A673 (cell line): ENCODE results near the gene RAB14. TPM values are rescaled to one million over a fixed set of nuclear protein-coding genes. Genes with fewer than 3 reads are reported as not detected.

Source experiments
- BruUV-seq: library from RNA; stranded (reverse); fragments of 400-500 nt; replicated peaks from 2 replicates; lab custom pipeline; 2021; lab: Mats Ljungman, UMichigan
- CTCF ChIA-PET: fragments of 300-600 bp; sonication (Branson Sonifier 250); formaldehyde crosslinking; loops from one replicate; lab custom pipeline; 2022; ENCODE audit warnings: antibody characterized with exemption; lab: Charles Lee
- POLR2A ChIA-PET: fragments of 300-600 bp; sonication (Branson Sonifier 250); formaldehyde crosslinking; loops from one replicate; lab custom pipeline; 2022; ENCODE audit warnings: antibody characterized with exemption; ENCODE audit not compliant: low non-redundant PET; lab: Charles Lee
- DNase-seq: peaks from one replicate; pipeline ENCODE4 v3.0.0-alpha.2; 2015; ENCODE audit warnings: low spot score
- H3K27ac ChIP-seq: fragments of 200-600 bp; sonication (generic); 2 replicates; pipeline ENCODE4 v1.5.1; 2016; ENCODE audit warnings: mixed run types, low read depth, mild to moderate bottlenecking, mixed read lengths, antibody characterized with exemption, low read length; ENCODE audit not compliant: poor library complexity, severe bottlenecking
- H3K27me3 ChIP-seq: fragments of 200-600 bp; sonication (generic); replicated peaks from 2 replicates; pipeline ENCODE4 v1.6.1; 2017; ENCODE audit warnings: mixed run types, low read depth, mild to moderate bottlenecking, mixed read lengths, antibody characterized with exemption, low read length; ENCODE audit not compliant: insufficient read depth, poor library complexity
- H3K36me3 ChIP-seq: fragments of 200-600 bp; sonication (generic); 2 replicates; pipeline ENCODE4 v1.6.1; 2016; ENCODE audit warnings: mixed run types, mild to moderate bottlenecking, mixed read lengths, antibody characterized with exemption, low read length; ENCODE audit not compliant: insufficient read depth, poor library complexity, severe bottlenecking
- H3K4me1 ChIP-seq: fragments of 200-600 bp; sonication (generic); 2 replicates; pipeline ENCODE4 v1.6.1; 2017; ENCODE audit warnings: mixed run types, mild to moderate bottlenecking, mixed read lengths, antibody characterized with exemption, low read length; ENCODE audit not compliant: insufficient read depth, poor library complexity, severe bottlenecking
- H3K4me3 ChIP-seq: fragments of 200-600 bp; sonication (generic); 2 replicates; pipeline ENCODE4 v1.5.1; 2016; ENCODE audit warnings: low read depth, mixed run types, mild to moderate bottlenecking, mixed read lengths, low read length; ENCODE audit not compliant: poor library complexity, severe bottlenecking
- H3K9me3 ChIP-seq: fragments of 200-600 bp; sonication (generic); 2 replicates; pipeline ENCODE4 v1.6.1; 2016; ENCODE audit warnings: mixed run types, low read depth, mild to moderate bottlenecking, mixed read lengths, antibody characterized with exemption, low read length; ENCODE audit not compliant: poor library complexity, severe bottlenecking
- CTCF ChIP-seq: fragments of 300-800, 200-600 bp; sonication (generic); conservative IDR thresholded peaks from 2 replicates; pipeline ENCODE4 v1.5.1; 2017; ENCODE audit warnings: low read depth, mild to moderate bottlenecking, antibody characterized with exemption, low read length, moderate library complexity, mixed read lengths
- EZH2 ChIP-seq: fragments of 200-600 bp; sonication (generic); IDR thresholded peaks from 2 replicates; pipeline ENCODE4 v1.6.1; 2017; ENCODE audit warnings: borderline replicate concordance, low read depth, mild to moderate bottlenecking, mixed read lengths, antibody characterized with exemption, low read length; ENCODE audit not compliant: poor library complexity, severe bottlenecking
- intact Hi-C: fragments of 100-400 bp; cut with micrococcal nuclease; formaldehyde crosslinking; loops from one replicate; pipeline ENCODE4 v1.10.0; 2022; ENCODE audit not compliant: unreplicated experiment
- total RNA-seq: library from RNA; stranded (reverse); gene quantifications from 2 replicates; pipeline ENCODE4 v1.2.3, GENCODE V29; 2021

RAB14 gene
- total RNA-seq, 1 experiment from 2014 or later, result 71.9 TPM

GRCh38 chr9:121246821-121247561 lies 45.3 kb upstream of the RAB14 start:
- H3K36me3 ChIP-seq, result no peaks in the 10 kb centered on the region
- intact Hi-C loops, result no loop called here
- ChIA-PET POLR2A (no interaction called here), CTCF (interaction anchor here (0.5 kb wide), 1 partner anchor 31 kb away, joined by 4 read pairs; no protein-coding TSS in a partner anchor)
- no peaks in the 10 kb centered on the region for H3K4me1 ChIP-seq
- TF ChIP-seq CTCF, result no peak
- DNase-seq, result no peak
- no peak overlapping the region for H3K4me3 ChIP-seq
- no peak overlapping the region for H3K27ac ChIP-seq
- no TSS peak for BruUV-seq
- H3K27me3 ChIP-seq, result no peaks in the 10 kb centered on the region
- H3K9me3 ChIP-seq, result peaks cover 8% of the 10 kb centered on the region

GRCh38 chr9:121242959-121243346 lies 41.3 kb upstream of the RAB14 start:
- DNase-seq, result no peak
- ChIA-PET POLR2A (no interaction called here), CTCF (no interaction called here)
- H3K4me1 ChIP-seq, result peaks cover 4% of the 10 kb centered on the region
- intact Hi-C loops, result no loop called here
- no peak overlapping the region for H3K27ac ChIP-seq
- peaks cover 8% of the 10 kb centered on the region for H3K9me3 ChIP-seq
- no peak overlapping the region for H3K4me3 ChIP-seq
- no peaks in the 10 kb centered on the region for H3K36me3 ChIP-seq
- TF ChIP-seq EZH2, result no peak
- no peak for TF ChIP-seq CTCF
- BruUV-seq, result no TSS peak
- no peaks in the 10 kb centered on the region for H3K27me3 ChIP-seq

GRCh38 chr9:121242219-121242958 lies 40.7 kb upstream of the RAB14 start:
- H3K9me3 ChIP-seq, result peaks cover 8% of the 10 kb centered on the region
- H3K36me3 ChIP-seq, result no peaks in the 10 kb centered on the region
- BruUV-seq, result no TSS peak
- H3K27ac ChIP-seq, result no peak overlapping the region
- POLR2A ChIA-PET, result no interaction called here
- H3K4me1 ChIP-seq, result peaks cover 4% of the 10 kb centered on the region
- no peaks in the 10 kb centered on the region for H3K27me3 ChIP-seq
- CTCF ChIA-PET, result no interaction called here
- intact Hi-C loops, result no loop called here
- TF ChIP-seq CTCF, result no peak
- TF ChIP-seq EZH2, result no peak
- no peak for DNase-seq
- H3K4me3 ChIP-seq, result no peak overlapping the region
